Uterus (tissue), 4 donors: Measurements from ENCODE around the gene DMAP1. TPM values are rescaled to one million over a fixed set of nuclear protein-coding genes. Genes with fewer than 3 reads are reported as not detected.

ENCODE experiments used
- DNase-seq, 2 donors: peaks; one replicate each; pipeline ENCODE4 v3.0.0-alpha.2; 2019 to 2020
- H3K27ac ChIP-seq, 2 donors: fragments of 200-600 bp; sonication (generic); 1 replicate in 1 of 2; 2 replicates in 1 of 2; pipeline ENCODE4 v1.5.1; 2016 to 2018
- H3K27me3 ChIP-seq, 2 donors: fragments of 200-600 bp; sonication (generic); one replicate each; pipeline ENCODE4 v1.5.1; 2018 to 2019; ENCODE audit warnings: control low read depth in 1 of 2
- H3K36me3 ChIP-seq, 2 donors: fragments of 200-600 bp; sonication (generic); one replicate each; pipeline ENCODE4 v1.5.1; 2019; ENCODE audit warnings: control low read depth in 1 of 2
- H3K4me1 ChIP-seq, 2 donors: fragments of 200-600 bp; sonication (generic); one replicate each; pipeline ENCODE4 v1.5.1; 2018 to 2019; ENCODE audit warnings: control low read depth in 1 of 2
- H3K4me3 ChIP-seq, 2 donors: fragments of 200-600 bp; sonication (generic); 1 replicate in 1 of 2; 2 replicates in 1 of 2; pipeline ENCODE4 v1.5.1; 2018 to 2019; ENCODE audit warnings: mild to moderate bottlenecking in 1 of 2
- H3K9me3 ChIP-seq, 2 donors: fragments of 200-600 bp; sonication (generic); one replicate each; pipeline ENCODE4 v1.5.1; 2019; ENCODE audit warnings: control low read depth in 1 of 2
- CTCF ChIP-seq, 4 experiments: fragments of 200-600 bp in 2 of 4; fragments of 450-650 bp in 2 of 4; sonication (generic) in 2 of 4; IDR thresholded peaks; one replicate each; pipeline ENCODE4 v1.5.1; 2016 to 2019; ENCODE audit warnings: antibody characterized with exemption in 4 of 4, mild to moderate bottlenecking in 2 of 4, moderate library complexity in 1 of 4
- POLR2A ChIP-seq, 2 donors: fragments of 450-650 bp; IDR thresholded peaks; one replicate each; pipeline ENCODE4 v1.6.1; 2016; ENCODE audit warnings: antibody characterized with exemption in 2 of 2, mild to moderate bottlenecking in 1 of 2, moderate library complexity in 1 of 2
- intact Hi-C: fragments of 100-400 bp; cut with DNase I; formaldehyde crosslinking; loops from one replicate; pipeline ENCODE4 v1.15.1; 2023; ENCODE audit warnings: low total_unique reads
- total RNA-seq, 4 donors: library from RNA; depleted of rRNA in 3 of 4; stranded (reverse); fragments of >200 nt in 3 of 4; gene quantifications; one replicate each; pipeline versions ENCODE4 v1.1.0 to v1.2.4, GENCODE V29; 2014 to 2023
- donor health status: DM: yes; HTN: yes; CAD: no.

Gene DMAP1
- total RNA-seq, 4 donors from 2014 or later: 11.0 to 46.0 (median 25.3) TPM

GRCh38 chr1:44254392-44254910, 41.2 kb downstream of the DMAP1 start:
- H3K9me3 ChIP-seq: no peaks in the 10 kb centered on the region
- no peaks in the 10 kb centered on the region for H3K36me3 ChIP-seq
- intact Hi-C loops: no loop called here
- no peak overlapping the region for H3K27ac ChIP-seq
- H3K27me3 ChIP-seq: no peaks in the 10 kb centered on the region
- no peaks in the 10 kb centered on the region for H3K4me1 ChIP-seq
- no peak for DNase-seq
- TF ChIP-seq CTCF (IDR thresholded peaks at IDR 0.05) (no peak), POLR2A (IDR thresholded peaks at IDR 0.05) (no peak)
- H3K4me3 ChIP-seq: no peak overlapping the region

GRCh38 chr1:44256762-44257554, 43.7 kb downstream of the DMAP1 start:
- no peak for DNase-seq
- TF ChIP-seq POLR2A (IDR thresholded peaks at IDR 0.05) (no peak), CTCF (IDR thresholded peaks at IDR 0.05) (no peak)
- H3K27ac ChIP-seq: no peak overlapping the region
- intact Hi-C loops: no loop called here
- H3K9me3 ChIP-seq: no peaks in the 10 kb centered on the region
- no peak overlapping the region for H3K4me3 ChIP-seq
- no peaks in the 10 kb centered on the region for H3K36me3 ChIP-seq
- no peaks in the 10 kb centered on the region for H3K27me3 ChIP-seq
- H3K4me1 ChIP-seq: no peaks in the 10 kb centered on the region

GRCh38 chr1:44259090-44259489, 45.8 kb downstream of the DMAP1 start:
- Histone ChIP-seq H3K36me3 (no peaks in the 10 kb centered on the region), H3K27me3 (no peaks in the 10 kb centered on the region), H3K4me3 (no peak overlapping the region), H3K4me1 (no peaks in the 10 kb centered on the region), H3K27ac (no peak overlapping the region), H3K9me3 (no peaks in the 10 kb centered on the region)
- TF ChIP-seq POLR2A (IDR thresholded peaks at IDR 0.05) (no peak), CTCF (IDR thresholded peaks at IDR 0.05) (no peak)
- DNase-seq: no peak
- intact Hi-C loops: no loop called here

- TF ChIP-seq POLR2A (IDR thresholded peaks at IDR 0.05): no peak
- no peak for TF ChIP-seq CTCF (IDR thresholded peaks at IDR 0.05)
- Histone ChIP-seq H3K27ac (no peak overlapping the region), H3K4me1 (no peaks in the 10 kb centered on the region), H3K4me3 (no peak overlapping the region), H3K27me3 (no peaks in the 10 kb centered on the region), H3K9me3 (no peaks in the 10 kb centered on the region), H3K36me3 (no peaks in the 10 kb centered on the region)
- DNase-seq: no peak
- intact Hi-C loops: no loop called here
Observed at GRCh38 chr1:44260792-44261170, 47.5 kb downstream of the DMAP1 start.

DNA sequence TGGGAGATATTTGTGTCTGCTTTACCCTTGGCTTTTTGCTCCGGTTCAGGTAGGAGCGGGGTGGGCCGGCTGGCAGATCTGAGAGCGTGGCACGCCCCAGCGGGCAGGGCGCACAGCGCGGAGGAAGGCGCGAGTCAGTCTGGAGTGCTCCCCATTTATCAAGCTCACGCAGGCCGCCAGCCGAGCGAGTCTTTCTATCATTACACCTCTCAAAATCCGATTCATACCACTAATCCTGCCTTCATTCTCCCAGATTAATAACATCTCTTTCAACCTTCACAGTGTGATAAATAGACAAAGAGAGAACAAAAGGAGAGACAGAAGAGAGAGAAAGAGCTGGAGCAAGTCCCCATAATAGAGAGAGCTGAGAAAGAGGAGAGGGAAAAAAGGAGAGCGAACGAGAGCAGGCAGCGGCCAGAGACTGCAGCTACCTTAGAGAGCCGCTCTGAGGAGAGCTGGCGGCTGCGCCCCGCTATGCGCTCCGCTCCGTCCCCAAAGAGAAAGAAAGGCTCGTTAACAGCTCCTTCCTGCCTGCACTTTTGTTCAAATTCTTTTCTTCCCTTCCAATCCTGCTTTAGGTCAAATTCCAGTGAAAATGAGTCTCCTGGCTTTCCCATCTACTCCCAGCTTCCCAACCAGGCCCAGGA, 48.0 kb downstream of the DMAP1 start:
- intact Hi-C loops: no loop called here
- no peak overlapping the region for H3K27ac ChIP-seq

More for the DNA sequence above, 48.0 kb downstream of the DMAP1 start:
- H3K4me1 ChIP-seq: no peaks in the 10 kb centered on the region
- DNase-seq: no peak
- H3K36me3 ChIP-seq: no peaks in the 10 kb centered on the region
- H3K4me3 ChIP-seq: no peak overlapping the region
- no peak for TF ChIP-seq POLR2A (IDR thresholded peaks at IDR 0.05)
- no peak for TF ChIP-seq CTCF (IDR thresholded peaks at IDR 0.05)
- H3K9me3 ChIP-seq: no peaks in the 10 kb centered on the region
- no peaks in the 10 kb centered on the region for H3K27me3 ChIP-seq
